Measurements from ENCODE around the gene CCN6. TPM values are rescaled to one million over a fixed set of nuclear protein-coding genes. Genes with fewer than 3 reads are reported as not detected.
"Not testable (repeated sequence)": the region's sequence is repeated elsewhere in the genome, so short reads cannot be mapped to it uniquely, and the experiment has no call there.

Gene CCN6
- total and polyA plus RNA-seq, 2 donors: 0.18 TPM; not detected in 1

DNA sequence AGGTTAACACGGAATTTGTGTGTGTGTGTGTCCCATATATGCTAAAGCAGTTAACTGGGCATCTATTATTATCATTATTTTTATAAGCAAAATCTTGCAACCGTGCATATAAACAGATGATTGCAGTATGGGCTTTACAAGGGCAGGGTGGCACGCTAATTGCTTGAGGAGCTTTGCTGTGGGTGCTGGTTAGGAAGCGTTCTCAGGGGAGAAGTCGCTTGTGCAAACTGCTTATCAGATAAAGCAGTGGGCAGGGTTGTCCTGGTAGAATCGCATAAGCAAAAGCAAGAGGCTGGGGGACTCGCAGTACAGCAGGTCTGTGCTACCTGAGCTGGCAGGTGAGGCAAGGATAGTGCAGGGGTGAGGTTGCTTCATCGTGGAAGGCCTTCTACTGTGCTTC, 9.7 kb upstream of the CCN6 start:
- DNase-seq (ENCODE audit: low read depth in 6 of 9, low spot score in 9 of 9): no peak
- Histone ChIP-seq H3K4me3 (ENCODE audit: low read length in 2 of 2) (no peak overlapping the region), H3K4me1 (ENCODE audit: control insufficient read depth in 2 of 2, insufficient read depth in 2 of 2, low read length in 2 of 2) (no peaks in the 10 kb centered on the region), H3K36me3 (ENCODE audit: control insufficient read depth in 2 of 2, insufficient read depth in 2 of 2, low read length in 1 of 2) (no peaks in the 10 kb centered on the region), H3K9me3 (ENCODE audit: control insufficient read depth in 2 of 2, insufficient read depth in 1 of 2, low read length in 1 of 2) (no peaks in the 10 kb centered on the region), H3K27ac (ENCODE audit: low read depth in 1 of 2, low read length in 1 of 2) (no peak overlapping the region), H3K27me3 (ENCODE audit: control insufficient read depth in 2 of 2, insufficient read depth in 1 of 2, low read length in 1 of 2) (no peaks in the 10 kb centered on the region)
- WGBS: 86% methylated on average over 8 of the region's 8 CpGs

DNA sequence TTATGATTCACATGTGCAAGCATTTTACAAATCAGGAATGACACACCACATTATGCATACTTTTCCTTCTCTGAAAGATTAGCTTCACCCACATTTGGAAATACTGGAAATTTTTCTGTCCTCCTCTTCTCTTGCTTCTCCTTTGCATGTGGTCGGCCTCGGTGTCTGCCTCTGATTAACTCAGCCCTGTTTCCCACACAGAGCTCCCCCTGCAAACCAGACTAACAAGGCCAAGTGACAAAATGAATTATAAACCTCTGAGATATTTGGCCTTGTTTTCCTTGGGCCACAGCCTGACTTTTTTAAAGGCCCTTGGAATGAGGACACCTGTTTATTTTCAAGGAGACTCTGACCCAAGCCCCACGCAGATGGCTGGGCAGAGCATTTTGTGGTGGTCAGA, 9.0 kb upstream of the CCN6 start:
- H3K36me3 ChIP-seq (ENCODE audit: control insufficient read depth in 2 of 2, insufficient read depth in 2 of 2, low read length in 1 of 2): no peaks in the 10 kb centered on the region
- no peaks in the 10 kb centered on the region for H3K4me1 ChIP-seq (ENCODE audit: control insufficient read depth in 2 of 2, insufficient read depth in 2 of 2, low read length in 2 of 2)
- no peak for DNase-seq (ENCODE audit: low read depth in 6 of 9, low spot score in 9 of 9)
- 96% methylated on average over 3 of the region's 3 CpGs for WGBS
- H3K27ac ChIP-seq (ENCODE audit: low read depth in 1 of 2, low read length in 1 of 2): no peak overlapping the region
- no peak overlapping the region for H3K4me3 ChIP-seq (ENCODE audit: low read length in 2 of 2)
- H3K27me3 ChIP-seq (ENCODE audit: control insufficient read depth in 2 of 2, insufficient read depth in 1 of 2, low read length in 1 of 2): no peaks in the 10 kb centered on the region
- H3K9me3 ChIP-seq (ENCODE audit: control insufficient read depth in 2 of 2, insufficient read depth in 1 of 2, low read length in 1 of 2): no peaks in the 10 kb centered on the region

DNA sequence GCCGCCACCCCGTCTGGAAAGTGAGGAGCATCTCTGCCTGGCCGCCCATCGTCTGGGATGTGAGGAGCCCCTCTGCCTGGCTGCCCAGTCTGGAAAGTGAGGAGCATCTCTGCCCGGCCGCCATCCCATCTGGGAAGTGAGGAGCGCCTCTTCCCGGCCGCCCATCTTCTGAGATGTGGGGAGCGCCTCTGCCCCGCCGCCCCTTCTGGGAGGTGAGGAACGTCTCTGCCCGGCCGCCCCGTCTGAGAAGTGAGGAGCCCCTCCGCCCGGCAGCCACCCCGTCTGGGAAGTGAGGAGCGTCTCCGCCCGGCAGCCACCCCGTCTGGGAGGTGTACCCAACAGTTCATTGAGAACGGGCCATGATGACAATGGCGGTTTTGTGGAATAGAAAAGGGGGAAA, 6.4 kb upstream of the CCN6 start:
- 98% methylated on average over 25 of the region's 25 CpGs for WGBS
- DNase-seq (ENCODE audit: low read depth in 6 of 9, low spot score in 9 of 9): not testable (repeated sequence)

DNA sequence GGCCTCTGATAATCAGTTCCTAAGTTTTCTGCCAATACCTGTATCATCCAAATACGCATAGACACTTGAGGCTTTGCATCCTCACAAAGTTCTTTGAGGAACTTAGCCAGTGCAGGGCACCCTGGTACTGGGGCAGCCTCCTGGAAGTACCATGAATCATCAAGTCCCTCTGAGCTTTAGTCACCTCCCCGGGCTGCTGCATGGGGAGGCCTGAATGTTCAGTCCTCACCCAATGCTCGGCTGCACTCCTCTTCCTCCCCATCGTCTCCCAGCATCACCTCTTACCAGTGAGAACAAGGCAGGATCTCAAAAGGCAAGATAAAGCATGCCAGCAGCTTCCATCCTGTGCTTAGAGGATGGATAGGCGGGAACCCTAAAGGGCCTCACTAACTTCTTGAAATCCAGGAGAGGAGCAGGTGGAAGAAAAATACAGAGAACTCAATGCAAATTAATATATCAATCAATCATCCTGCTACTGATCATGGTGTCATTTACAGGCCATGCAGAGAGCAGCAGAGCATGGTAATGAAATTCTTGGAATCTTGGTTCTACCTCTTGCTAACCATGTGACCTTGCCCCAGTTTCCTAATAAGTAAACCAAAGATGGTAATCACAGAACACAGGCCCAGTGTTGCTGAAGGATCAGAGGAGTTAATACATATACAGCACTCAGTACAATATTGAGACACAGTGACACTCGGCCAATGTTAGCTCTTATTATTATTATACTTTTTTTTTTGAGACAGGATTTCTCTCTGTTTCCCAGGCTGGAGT, 4.7 kb upstream of the CCN6 start:
- H3K4me1 ChIP-seq (ENCODE audit: control insufficient read depth in 2 of 2, insufficient read depth in 2 of 2, low read length in 2 of 2): no peaks in the 10 kb centered on the region
- no peak for DNase-seq (ENCODE audit: low read depth in 6 of 9, low spot score in 9 of 9)
- WGBS: 97% methylated on average over 6 of the region's 6 CpGs
- no peaks in the 10 kb centered on the region for H3K9me3 ChIP-seq (ENCODE audit: control insufficient read depth in 2 of 2, insufficient read depth in 1 of 2, low read length in 1 of 2)
- no peak overlapping the region for H3K4me3 ChIP-seq (ENCODE audit: low read length in 2 of 2)
- no peaks in the 10 kb centered on the region for H3K27me3 ChIP-seq (ENCODE audit: control insufficient read depth in 2 of 2, insufficient read depth in 1 of 2, low read length in 1 of 2)
- H3K27ac ChIP-seq (ENCODE audit: low read depth in 1 of 2, low read length in 1 of 2): no peak overlapping the region
- no peaks in the 10 kb centered on the region for H3K36me3 ChIP-seq (ENCODE audit: control insufficient read depth in 2 of 2, insufficient read depth in 2 of 2, low read length in 1 of 2)

More for the DNA sequence above, 6.4 kb upstream of the CCN6 start:
- not testable (repeated sequence) for H3K27ac ChIP-seq (ENCODE audit: low read depth in 1 of 2, low read length in 1 of 2); H3K4me3 ChIP-seq (ENCODE audit: low read length in 2 of 2); H3K27me3 ChIP-seq (ENCODE audit: control insufficient read depth in 2 of 2, insufficient read depth in 1 of 2, low read length in 1 of 2); H3K36me3 ChIP-seq (ENCODE audit: control insufficient read depth in 2 of 2, insufficient read depth in 2 of 2, low read length in 1 of 2); H3K9me3 ChIP-seq (ENCODE audit: control insufficient read depth in 2 of 2, insufficient read depth in 1 of 2, low read length in 1 of 2); H3K4me1 ChIP-seq (ENCODE audit: control insufficient read depth in 2 of 2, insufficient read depth in 2 of 2, low read length in 2 of 2)

DNA sequence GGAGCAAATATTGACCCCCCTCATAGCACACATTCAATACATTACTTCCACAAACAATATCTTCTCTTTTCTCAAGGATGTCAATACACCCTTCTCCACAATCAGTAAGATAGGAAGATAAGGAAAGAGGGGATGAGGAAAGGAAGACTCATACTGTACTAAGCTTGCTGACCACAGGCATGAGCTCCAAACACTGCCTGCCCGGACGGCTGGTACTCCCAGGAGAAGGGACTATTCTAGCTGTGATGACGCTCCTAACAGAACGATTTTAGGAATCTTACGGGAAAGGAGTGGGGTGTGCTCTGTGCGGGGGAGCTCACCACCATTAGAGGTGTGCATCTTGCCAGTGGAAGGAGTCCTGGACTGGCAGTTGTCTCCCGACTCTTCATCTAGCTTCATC, 3.9 kb upstream of the CCN6 start:
- Histone ChIP-seq H3K4me3 (ENCODE audit: low read length in 2 of 2) (no peak overlapping the region), H3K27me3 (ENCODE audit: control insufficient read depth in 2 of 2, insufficient read depth in 1 of 2, low read length in 1 of 2) (no peaks in the 10 kb centered on the region), H3K9me3 (ENCODE audit: control insufficient read depth in 2 of 2, insufficient read depth in 1 of 2, low read length in 1 of 2) (no peaks in the 10 kb centered on the region), H3K36me3 (ENCODE audit: control insufficient read depth in 2 of 2, insufficient read depth in 2 of 2, low read length in 1 of 2) (no peaks in the 10 kb centered on the region), H3K4me1 (ENCODE audit: control insufficient read depth in 2 of 2, insufficient read depth in 2 of 2, low read length in 2 of 2) (no peaks in the 10 kb centered on the region), H3K27ac (ENCODE audit: low read depth in 1 of 2, low read length in 1 of 2) (no peak overlapping the region)
- WGBS: 98% methylated on average over 7 of the region's 7 CpGs
- no peak for DNase-seq (ENCODE audit: low read depth in 6 of 9, low spot score in 9 of 9)

DNA sequence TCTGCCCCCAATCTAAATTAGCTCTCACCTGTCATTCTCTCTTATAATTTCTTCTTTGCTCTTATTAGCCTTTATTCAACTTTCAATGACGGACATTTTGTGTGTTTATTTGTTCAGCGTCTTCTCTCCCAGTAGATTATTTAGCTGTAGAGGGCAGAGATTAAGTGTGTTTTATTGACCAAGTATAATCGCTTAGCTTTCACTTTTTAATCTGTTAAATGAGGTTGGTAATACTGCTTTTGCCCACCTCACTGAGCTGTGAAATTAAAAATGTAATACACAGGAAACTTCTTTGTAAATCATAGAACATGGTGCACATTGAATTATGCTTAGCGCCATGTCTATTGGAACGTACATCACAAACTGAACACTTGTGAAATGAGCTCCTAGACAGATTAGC, 3.5 kb upstream of the CCN6 start:
- Histone ChIP-seq H3K4me1 (ENCODE audit: control insufficient read depth in 2 of 2, insufficient read depth in 2 of 2, low read length in 2 of 2) (no peaks in the 10 kb centered on the region), H3K36me3 (ENCODE audit: control insufficient read depth in 2 of 2, insufficient read depth in 2 of 2, low read length in 1 of 2) (no peaks in the 10 kb centered on the region), H3K4me3 (ENCODE audit: low read length in 2 of 2) (no peak overlapping the region), H3K9me3 (ENCODE audit: control insufficient read depth in 2 of 2, insufficient read depth in 1 of 2, low read length in 1 of 2) (no peaks in the 10 kb centered on the region), H3K27me3 (ENCODE audit: control insufficient read depth in 2 of 2, insufficient read depth in 1 of 2, low read length in 1 of 2) (no peaks in the 10 kb centered on the region), H3K27ac (ENCODE audit: low read depth in 1 of 2, low read length in 1 of 2) (no peak overlapping the region)
- 98% methylated on average over 5 of the region's 5 CpGs for WGBS
- DNase-seq (ENCODE audit: low read depth in 6 of 9, low spot score in 9 of 9): no peak

DNA sequence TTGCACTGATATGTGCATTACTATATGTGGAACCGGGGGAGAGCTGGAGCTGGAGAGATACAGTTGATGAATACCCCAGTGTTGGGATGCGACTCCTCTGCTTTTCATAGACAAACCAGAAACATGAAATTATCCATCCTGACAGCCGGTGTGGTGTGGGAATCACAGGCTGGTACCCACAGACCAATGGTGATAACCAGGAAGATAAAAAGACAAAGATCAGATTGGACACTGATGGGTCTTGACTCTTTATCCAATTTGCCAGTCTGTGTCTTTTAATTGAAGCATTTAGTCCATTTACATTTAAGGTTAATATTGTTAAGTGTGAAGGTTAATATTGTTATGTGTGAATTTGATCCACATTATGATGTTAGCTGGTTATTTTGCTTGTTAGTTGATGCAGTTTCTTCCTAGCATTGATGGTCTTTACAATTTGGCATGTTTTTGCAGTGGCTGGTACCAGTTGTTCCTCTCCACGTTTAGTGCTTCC, 2.6 kb upstream of the CCN6 start:
- not testable (repeated sequence) for DNase-seq (ENCODE audit: low read depth in 6 of 9, low spot score in 9 of 9); H3K27ac ChIP-seq (ENCODE audit: low read depth in 1 of 2, low read length in 1 of 2); H3K27me3 ChIP-seq (ENCODE audit: control insufficient read depth in 2 of 2, insufficient read depth in 1 of 2, low read length in 1 of 2); H3K4me1 ChIP-seq (ENCODE audit: control insufficient read depth in 2 of 2, insufficient read depth in 2 of 2, low read length in 2 of 2); H3K4me3 ChIP-seq (ENCODE audit: low read length in 2 of 2); H3K36me3 ChIP-seq (ENCODE audit: control insufficient read depth in 2 of 2, insufficient read depth in 2 of 2, low read length in 1 of 2); H3K9me3 ChIP-seq (ENCODE audit: control insufficient read depth in 2 of 2, insufficient read depth in 1 of 2, low read length in 1 of 2)
- WGBS: 91% methylated on average over 4 of the region's 4 CpGs

DNA sequence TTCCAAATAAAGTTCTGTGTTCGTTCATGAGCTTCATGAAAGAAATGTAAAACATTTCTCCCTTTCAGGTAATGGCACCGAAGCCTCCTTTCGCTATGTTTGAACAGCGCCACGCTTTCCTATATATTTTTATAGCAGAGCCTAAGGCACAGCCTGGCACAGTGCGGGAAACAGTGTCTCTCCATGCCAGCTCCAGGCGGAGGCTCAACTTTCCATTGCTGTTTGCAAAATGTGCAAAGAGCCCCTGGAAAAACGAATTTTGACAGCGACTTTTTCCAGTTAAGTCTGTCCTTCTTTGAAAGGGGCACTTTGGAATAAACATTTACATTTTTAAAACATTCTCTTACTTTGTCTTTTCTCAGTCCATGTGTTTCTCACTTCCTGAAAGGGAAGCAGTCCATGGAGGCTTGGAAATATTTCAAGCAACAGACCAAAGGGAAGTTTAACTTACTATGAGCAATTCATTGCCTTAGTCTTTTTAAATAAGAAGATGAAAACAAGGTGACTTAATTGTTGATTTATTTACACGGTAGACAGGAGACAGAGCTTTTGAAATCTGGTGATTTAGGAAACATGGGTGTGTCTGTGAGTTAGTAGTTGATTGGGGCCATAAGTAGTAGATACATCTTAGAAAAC, 769 bp downstream of the CCN6 start:
- 97% methylated on average over 10 of the region's 10 CpGs for WGBS
- H3K36me3 ChIP-seq (ENCODE audit: control insufficient read depth in 2 of 2, insufficient read depth in 2 of 2, low read length in 1 of 2): no peaks in the 10 kb centered on the region
- H3K4me3 ChIP-seq (ENCODE audit: low read length in 2 of 2): no peak overlapping the region
- no peak for DNase-seq (ENCODE audit: low read depth in 6 of 9, low spot score in 9 of 9)
- H3K27me3 ChIP-seq (ENCODE audit: control insufficient read depth in 2 of 2, insufficient read depth in 1 of 2, low read length in 1 of 2): no peaks in the 10 kb centered on the region
- no peaks in the 10 kb centered on the region for H3K9me3 ChIP-seq (ENCODE audit: control insufficient read depth in 2 of 2, insufficient read depth in 1 of 2, low read length in 1 of 2)
- H3K27ac ChIP-seq (ENCODE audit: low read depth in 1 of 2, low read length in 1 of 2): no peak overlapping the region
- no peaks in the 10 kb centered on the region for H3K4me1 ChIP-seq (ENCODE audit: control insufficient read depth in 2 of 2, insufficient read depth in 2 of 2, low read length in 2 of 2)

DNA sequence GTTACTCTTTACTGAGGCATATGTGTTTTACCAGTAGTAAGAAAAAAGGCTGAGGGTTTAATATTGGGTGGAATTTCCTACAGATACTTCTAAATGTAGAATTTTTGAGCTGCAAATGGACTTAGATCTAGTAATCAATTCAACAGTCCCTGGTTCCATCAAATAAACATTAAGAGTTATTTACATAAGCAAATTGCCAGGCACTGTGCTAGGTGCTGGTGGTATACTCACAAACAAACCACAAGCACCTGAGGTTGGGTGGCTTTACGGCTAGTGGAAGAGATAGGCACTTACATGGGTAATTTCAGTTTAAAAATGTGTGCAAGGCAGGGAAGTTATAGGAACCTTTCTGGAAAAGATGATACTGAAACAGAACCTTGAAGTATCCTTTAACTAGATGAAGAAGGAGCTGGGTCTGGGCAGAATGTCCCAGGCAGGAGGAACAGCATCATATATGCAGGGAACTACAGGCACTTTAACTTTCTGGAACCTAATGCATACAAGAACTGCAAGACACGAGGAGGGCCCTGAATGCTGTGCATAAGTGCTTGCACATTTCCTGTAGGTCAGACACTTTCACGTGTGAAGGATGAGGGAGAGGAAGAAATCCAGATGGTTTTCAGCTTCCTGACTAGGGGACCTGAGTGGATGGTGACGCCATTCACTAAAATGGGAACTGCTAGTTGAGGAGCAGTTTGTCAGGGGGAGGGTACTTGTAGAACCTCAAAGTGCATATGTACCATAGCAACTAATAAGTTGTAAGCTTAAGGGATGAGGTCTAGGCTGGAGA, 4.5 kb downstream of the CCN6 start:
- no peak for DNase-seq (ENCODE audit: low read depth in 6 of 9, low spot score in 9 of 9)
- Histone ChIP-seq H3K36me3 (ENCODE audit: control insufficient read depth in 2 of 2, insufficient read depth in 2 of 2, low read length in 1 of 2) (no peaks in the 10 kb centered on the region), H3K27ac (ENCODE audit: low read depth in 1 of 2, low read length in 1 of 2) (no peak overlapping the region), H3K4me3 (ENCODE audit: low read length in 2 of 2) (no peak overlapping the region), H3K9me3 (ENCODE audit: control insufficient read depth in 2 of 2, insufficient read depth in 1 of 2, low read length in 1 of 2) (no peaks in the 10 kb centered on the region), H3K27me3 (ENCODE audit: control insufficient read depth in 2 of 2, insufficient read depth in 1 of 2, low read length in 1 of 2) (no peaks in the 10 kb centered on the region), H3K4me1 (ENCODE audit: control insufficient read depth in 2 of 2, insufficient read depth in 2 of 2, low read length in 2 of 2) (no peaks in the 10 kb centered on the region)
- 38% methylated on average over 4 of the region's 4 CpGs for WGBS

All from thymus (tissue), 11 donors.